Measurements from ENCODE around the gene ARPC4.

GRCh38 chr3:9818666-9819335 lies 25.9 kb downstream of the ARPC4 start:
- no peak for TF ChIP-seq CTCF (IDR thresholded peaks at IDR 0.05)
- TF ChIP-seq POLR2AphosphoS5 (IDR thresholded peaks at IDR 0.05): no peak
- TF ChIP-seq POLR2A (IDR thresholded peaks at IDR 0.05): no peak

All from transverse colon (tissue), 4 donors.